ENCODE measurements around the gene HNRNPR. TPM values are rescaled to one million over a fixed set of nuclear protein-coding genes. Genes with fewer than 3 reads are reported as not detected.

Gene HNRNPR
- polyA plus RNA-seq, 3 donors = 58.5 to 112 (median 82.9) TPM

DNA sequence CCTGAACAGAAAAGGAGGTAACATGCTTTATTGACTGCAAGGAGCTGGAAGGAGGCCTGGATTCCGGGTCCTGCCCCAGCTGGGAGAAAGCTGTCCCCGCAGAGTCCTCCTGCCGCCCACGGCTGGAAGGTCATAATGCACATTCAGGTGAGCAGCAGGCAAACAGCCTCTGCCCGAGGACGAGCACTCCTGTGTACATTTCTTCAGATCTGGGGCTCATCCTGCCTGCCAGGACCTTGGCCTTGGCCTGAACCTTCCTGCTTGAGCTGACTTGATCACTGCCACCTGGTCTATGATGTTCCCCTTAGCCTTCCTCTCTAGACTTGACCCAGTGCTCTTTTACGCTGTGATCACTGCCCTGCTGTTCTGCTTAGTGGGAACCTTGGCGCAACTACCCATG lies 43.4 kb upstream of the HNRNPR start:
- no peak for TF ChIP-seq CTCF (IDR thresholded peaks at IDR 0.05)
- WGBS (ENCODE audit: insufficient coverage) = 98% methylated on average over 8 of the region's 8 CpGs

DNA sequence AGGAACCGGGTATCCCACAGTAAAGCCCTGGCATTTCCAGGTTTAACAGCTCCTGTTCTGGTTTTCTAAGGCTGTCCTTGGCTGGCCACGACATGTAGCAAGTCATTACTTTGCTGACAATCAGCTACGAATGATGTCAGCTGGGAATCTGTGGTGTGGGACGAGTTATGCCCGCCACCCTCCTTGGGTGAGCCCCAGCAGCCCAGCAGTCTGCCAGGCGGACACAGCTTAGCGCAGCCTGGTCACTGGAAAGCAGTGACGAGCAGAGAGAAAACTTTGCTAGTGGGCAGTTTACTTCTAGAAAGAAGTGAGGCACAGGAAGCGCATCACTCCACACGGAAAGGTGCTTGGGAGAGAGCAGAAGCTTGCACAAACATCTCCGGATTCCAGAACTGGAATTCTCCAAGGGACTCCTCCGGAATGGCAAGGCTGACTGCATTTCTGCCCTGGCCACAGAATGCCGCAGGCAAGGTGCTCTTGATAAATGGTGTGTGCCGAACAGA lies 41.1 kb upstream of the HNRNPR start:
- peaks cover 6 to 14% (median 8%) of the 10 kb centered on the region in 3 donors for H3K27me3 Mint-ChIP-seq (ENCODE audit: low read depth in 3 of 3)
- H2AFZ ChIP-seq (ENCODE audit: insufficient read depth, low read depth, low read length, poor library complexity, severe bottlenecking) = no peak overlapping the region
- H3K9me3 Mint-ChIP-seq = peaks cover 0 to 3% (median 0%) of the 10 kb centered on the region in 7 donors
- no peak overlapping the region for H3K4me3 ChIP-seq (replicated peaks in 1 of 3; ENCODE audit: low read depth in 2 of 3, low read length in 3 of 3)
- no peaks in the 10 kb centered on the region for H4K20me1 ChIP-seq (ENCODE audit: insufficient read depth, low read length)
- H3K27ac ChIP-seq (ENCODE audit: low read depth in 1 of 2, low read length in 2 of 2) = no peak overlapping the region
- intact Hi-C loops (cut with micrococcal nuclease) = no loop called here
- no peaks in the 10 kb centered on the region for H3K36me3 ChIP-seq (replicated peaks in 1 of 2; ENCODE audit: control insufficient read depth in 1 of 2, insufficient read depth in 2 of 2, low read length in 2 of 2)
- peaks cover 11% of the 10 kb centered on the region for H3K4me1 Mint-ChIP-seq
- peaks cover 0 to 6% of the 10 kb centered on the region in 2 donors for H3K4me1 ChIP-seq (ENCODE audit: control insufficient read depth in 1 of 2, insufficient read depth in 2 of 2, low read length in 2 of 2)
- H3K27ac Mint-ChIP-seq = no peak overlapping the region
- H3K27me3 ChIP-seq (ENCODE audit: control insufficient read depth in 2 of 2, insufficient read depth in 2 of 2, low read length in 2 of 2) = no peaks in the 10 kb centered on the region
- H3K4me2 ChIP-seq (replicated peaks; ENCODE audit: extremely low read depth, low read length, poor library complexity, severe bottlenecking) = no peak overlapping the region
- H3K9me3 ChIP-seq (replicated peaks in 1 of 2; ENCODE audit: control insufficient read depth in 1 of 2, insufficient read depth in 1 of 2, low read length in 2 of 2) = no peaks in the 10 kb centered on the region
- no peaks in the 10 kb centered on the region for H3K79me2 ChIP-seq (ENCODE audit: insufficient read depth, low read length)
- H3K36me3 Mint-ChIP-seq = no peaks in the 10 kb centered on the region
- H3K4me3 Mint-ChIP-seq = no peak overlapping the region
- no peak for DNase-seq
- 94% methylated on average over 14 of the region's 14 CpGs for WGBS (ENCODE audit: insufficient coverage)
- no peak overlapping the region for H3K9ac ChIP-seq (ENCODE audit: insufficient read depth, low read length, poor library complexity, severe bottlenecking)
- no peak for TF ChIP-seq CTCF (IDR thresholded peaks at IDR 0.05)

More for the DNA sequence above, 43.4 kb upstream of the HNRNPR start:
- Histone ChIP-seq H3K4me1 (ENCODE audit: control insufficient read depth in 1 of 2, insufficient read depth in 2 of 2, low read length in 2 of 2) (no peaks in the 10 kb centered on the region), H3K4me2 (replicated peaks; ENCODE audit: extremely low read depth, low read length, poor library complexity, severe bottlenecking) (no peak overlapping the region), H3K27me3 (ENCODE audit: control insufficient read depth in 2 of 2, insufficient read depth in 2 of 2, low read length in 2 of 2) (no peaks in the 10 kb centered on the region), H3K27ac (ENCODE audit: low read depth in 1 of 2, low read length in 2 of 2) (no peak overlapping the region), H3K9ac (ENCODE audit: insufficient read depth, low read length, poor library complexity, severe bottlenecking) (no peak overlapping the region), H4K20me1 (ENCODE audit: insufficient read depth, low read length) (no peaks in the 10 kb centered on the region), H3K36me3 (replicated peaks in 1 of 2; ENCODE audit: control insufficient read depth in 1 of 2, insufficient read depth in 2 of 2, low read length in 2 of 2) (no peaks in the 10 kb centered on the region), H3K9me3 (replicated peaks in 1 of 2; ENCODE audit: control insufficient read depth in 1 of 2, insufficient read depth in 1 of 2, low read length in 2 of 2) (no peaks in the 10 kb centered on the region), H3K79me2 (ENCODE audit: insufficient read depth, low read length) (no peaks in the 10 kb centered on the region), H3K4me3 (replicated peaks in 1 of 3; ENCODE audit: low read depth in 2 of 3, low read length in 3 of 3) (no peak overlapping the region), H2AFZ (ENCODE audit: insufficient read depth, low read depth, low read length, poor library complexity, severe bottlenecking) (no peak overlapping the region)
- Mint-ChIP-seq H3K9me3 (peaks cover 0 to 3% (median 0%) of the 10 kb centered on the region in 7 donors), H3K36me3 (no peaks in the 10 kb centered on the region), H3K4me3 (no peak overlapping the region), H3K27me3 (ENCODE audit: low read depth in 3 of 3) (peaks cover 4 to 8% (median 5%) of the 10 kb centered on the region in 3 donors), H3K4me1 (peaks cover 7% of the 10 kb centered on the region), H3K27ac (no peak overlapping the region)
- intact Hi-C loops (cut with micrococcal nuclease) = no loop called here
- no peak for DNase-seq
